IPS-NIHi11 (cell line): ENCODE measurements around the gene MS4A3.
"Not testable (repeated sequence)": the region's sequence is repeated elsewhere in the genome, so short reads cannot be mapped to it uniquely, and the experiment has no call there.

ENCODE experiments used
- DNase-seq: peaks from one replicate; pipeline ENCODE4 v3.0.0; 2012; ENCODE audit warnings: mixed read lengths, low spot score

MS4A3 gene, protein sequence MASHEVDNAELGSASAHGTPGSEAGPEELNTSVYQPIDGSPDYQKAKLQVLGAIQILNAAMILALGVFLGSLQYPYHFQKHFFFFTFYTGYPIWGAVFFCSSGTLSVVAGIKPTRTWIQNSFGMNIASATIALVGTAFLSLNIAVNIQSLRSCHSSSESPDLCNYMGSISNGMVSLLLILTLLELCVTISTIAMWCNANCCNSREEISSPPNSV

DNA sequence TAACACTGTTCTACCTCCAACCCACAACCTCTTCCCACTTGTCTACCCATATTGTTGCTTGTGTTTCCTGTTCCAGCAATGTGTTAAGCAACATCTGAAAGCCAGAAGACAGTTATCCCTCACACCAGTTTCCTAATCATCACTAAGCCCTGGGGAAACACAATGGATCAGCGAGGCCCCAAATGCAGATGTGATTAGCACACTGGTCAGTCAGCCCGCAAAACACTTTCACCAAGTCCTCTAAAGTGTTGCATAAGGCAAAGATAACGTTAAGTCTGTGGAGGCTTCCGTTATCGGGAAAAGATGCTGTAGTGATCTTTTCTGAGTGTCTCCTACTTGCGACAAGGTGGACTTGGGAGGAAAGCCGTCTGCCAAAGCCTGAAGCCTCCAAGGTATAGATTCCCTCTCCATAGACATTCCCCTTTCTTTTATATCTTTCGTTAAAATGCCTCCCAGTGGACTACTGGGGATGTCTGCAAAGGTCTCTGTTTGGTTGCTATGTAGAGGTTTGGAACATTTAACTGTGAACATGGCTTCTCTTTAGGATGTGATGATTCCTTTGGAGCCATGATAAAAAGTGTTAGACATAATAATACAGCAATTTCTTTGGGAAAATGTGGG, at the start of gene MS4A3:
TSS of gene MS4A3 (plus strand) at position 317 of the 621 bp plus-strand sequence. CDS start 4,496 bp downstream, outside the sequence.
- DNase-seq = no peak

DNA sequence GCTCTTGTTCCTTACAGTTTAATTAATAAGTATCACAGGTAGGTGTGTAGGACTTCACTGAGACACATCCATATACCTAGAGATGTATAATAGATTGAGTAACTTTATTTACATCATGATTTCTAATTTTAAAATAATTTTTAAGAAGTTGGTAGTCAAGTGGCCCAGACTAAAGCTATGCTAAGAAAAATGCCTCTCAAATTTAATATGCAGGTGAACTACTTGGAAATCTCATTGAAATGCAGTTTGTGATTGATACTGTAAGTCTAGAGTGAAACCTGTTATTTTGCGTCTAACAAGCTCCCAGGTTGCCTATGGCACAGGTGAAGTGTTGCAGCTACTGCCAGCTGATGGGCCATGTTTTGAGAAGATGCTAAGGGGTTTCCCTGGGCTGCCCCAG, 39.6 kb upstream of the MS4A3 start, which contains the start of gene OOSP4B:
TSS of gene OOSP4B (plus strand) at position 301 of the 400 bp plus-strand sequence.
- DNase-seq = no peak

DNA sequence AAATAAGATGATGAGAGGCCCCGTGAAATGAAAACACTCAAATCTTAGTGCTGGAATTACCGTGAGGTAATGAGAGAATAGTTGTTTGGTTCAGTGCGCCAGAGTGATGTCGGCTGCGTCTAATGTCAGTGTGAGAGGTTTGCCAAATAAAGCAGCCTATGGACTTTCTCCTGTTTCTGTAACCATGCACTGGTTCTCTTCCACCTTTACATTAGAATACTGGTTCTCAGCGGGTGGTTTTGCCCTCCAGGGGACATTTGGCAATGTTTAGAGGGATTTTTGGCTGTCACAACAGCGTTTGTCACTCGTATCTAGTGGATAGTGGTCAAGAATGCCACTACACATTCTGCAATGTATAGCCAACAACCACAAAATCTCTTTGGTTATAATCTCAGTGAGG, 38.4 kb upstream of the MS4A3 start:
- DNase-seq = no peak

DNA sequence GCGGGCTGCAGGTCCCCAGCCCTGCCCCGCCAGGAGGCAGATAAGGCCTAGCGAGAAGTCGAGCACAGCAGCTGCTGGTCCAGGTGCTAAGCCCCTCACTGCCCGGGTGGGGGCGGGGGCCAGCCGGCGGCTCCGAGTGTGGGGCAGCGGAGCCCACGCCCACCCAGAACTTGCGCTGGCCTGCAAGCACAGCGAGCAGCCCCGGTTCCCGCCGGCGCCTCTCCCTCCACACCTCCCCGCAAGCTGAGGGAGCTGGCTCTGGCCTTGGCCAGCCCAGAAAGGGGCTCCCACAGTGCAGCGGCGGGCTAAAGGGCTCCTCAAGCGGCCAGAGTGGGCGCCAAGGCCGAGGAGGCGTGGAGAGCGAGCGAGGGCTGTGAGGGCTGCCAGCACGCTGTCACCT, 36.1 kb upstream of the MS4A3 start:
- DNase-seq = not testable (repeated sequence)

DNA sequence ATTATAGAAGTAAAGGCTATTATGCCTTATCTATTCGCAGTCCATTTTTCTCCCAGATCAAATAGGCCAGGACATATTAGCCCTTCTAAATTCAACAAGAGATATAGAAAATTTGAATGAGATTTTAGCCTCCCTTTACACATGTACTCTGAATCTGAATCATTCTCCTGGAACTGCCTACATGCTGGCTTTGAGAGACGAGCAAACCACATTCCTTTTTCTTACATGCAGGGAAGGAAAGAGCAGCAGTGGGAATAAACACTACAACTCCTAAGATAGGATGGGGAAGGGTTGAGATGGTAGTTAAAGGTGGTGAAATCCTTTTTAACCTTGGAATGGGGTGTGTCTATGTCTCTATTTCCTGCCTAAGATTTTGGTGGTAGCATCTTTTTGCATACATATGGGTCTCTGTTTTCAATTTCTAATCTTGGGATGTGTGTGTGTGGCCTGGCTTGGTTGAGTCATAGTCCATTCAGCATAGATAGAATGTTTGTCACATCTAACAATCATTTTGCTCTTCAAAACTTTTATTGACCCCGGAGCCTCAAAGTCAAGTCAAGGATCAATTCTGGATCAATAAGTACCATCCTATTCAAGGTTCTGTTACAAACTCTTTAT, 27.3 kb upstream of the MS4A3 start:
- DNase-seq = no peak

DNA sequence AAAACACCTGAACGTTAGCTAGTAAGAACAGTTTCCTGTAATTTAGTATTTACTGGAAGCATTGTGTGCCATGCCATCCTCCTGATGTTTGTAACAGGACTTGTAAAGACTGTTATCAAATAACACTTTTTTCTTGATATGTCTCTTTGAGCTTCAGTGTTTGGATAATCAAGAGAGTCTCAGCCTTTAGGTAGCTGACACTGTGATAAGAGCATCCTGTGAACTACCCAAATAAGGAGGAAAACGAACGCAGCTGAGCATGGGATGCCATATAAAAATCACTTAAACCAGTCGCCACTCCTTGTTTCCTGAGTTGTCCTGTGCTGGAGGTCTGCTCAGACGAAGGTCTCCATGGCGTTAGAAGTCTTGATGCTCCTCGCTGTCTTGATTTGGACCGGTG, 16.4 kb upstream of the MS4A3 start, which contains the start of gene OOSP2:
TSS of gene OOSP2 (plus strand) at position 301 of the 400 bp plus-strand sequence. CDS start at position 352, 51 bp downstream.
- no peak for DNase-seq

DNA sequence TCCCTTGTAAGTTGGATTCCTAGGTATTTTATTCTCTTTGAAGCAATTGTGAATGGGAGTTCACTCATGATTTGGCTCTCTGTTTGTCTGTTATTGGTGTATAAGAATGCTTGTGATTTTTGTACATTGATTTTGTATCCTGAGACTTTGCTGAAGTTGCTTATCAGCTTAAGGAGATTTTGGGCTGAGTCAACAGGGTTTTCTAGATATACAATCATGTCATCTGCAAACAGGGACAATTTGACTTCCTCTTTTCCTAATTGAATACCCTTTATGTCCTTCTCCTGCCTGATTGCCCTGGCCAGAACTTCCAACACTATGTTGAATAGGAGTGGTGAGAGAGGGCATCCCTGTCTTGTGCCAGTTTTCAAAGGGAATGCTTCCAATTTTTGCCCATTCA, 6.0 kb upstream of the MS4A3 start:
- DNase-seq = not testable (repeated sequence)

DNA sequence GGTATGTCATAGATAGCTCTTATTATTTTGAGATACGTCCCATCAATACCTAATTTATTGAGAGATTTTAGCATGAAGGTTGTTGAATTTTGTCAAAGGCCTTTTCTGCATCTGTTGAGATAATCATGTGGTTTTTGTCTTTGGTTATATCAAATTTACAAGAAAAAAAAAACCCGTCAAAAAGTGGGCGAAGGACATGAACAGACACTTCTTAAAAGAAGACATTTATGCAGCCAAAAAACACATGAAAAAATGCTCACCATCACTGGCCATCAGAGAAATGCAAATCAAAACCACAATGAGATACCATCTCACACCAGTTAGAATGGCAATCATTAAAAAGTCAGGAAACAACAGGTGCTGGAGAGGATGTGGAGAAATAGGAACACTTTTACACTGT, 5.6 kb upstream of the MS4A3 start:
- DNase-seq = not testable (repeated sequence)

DNA sequence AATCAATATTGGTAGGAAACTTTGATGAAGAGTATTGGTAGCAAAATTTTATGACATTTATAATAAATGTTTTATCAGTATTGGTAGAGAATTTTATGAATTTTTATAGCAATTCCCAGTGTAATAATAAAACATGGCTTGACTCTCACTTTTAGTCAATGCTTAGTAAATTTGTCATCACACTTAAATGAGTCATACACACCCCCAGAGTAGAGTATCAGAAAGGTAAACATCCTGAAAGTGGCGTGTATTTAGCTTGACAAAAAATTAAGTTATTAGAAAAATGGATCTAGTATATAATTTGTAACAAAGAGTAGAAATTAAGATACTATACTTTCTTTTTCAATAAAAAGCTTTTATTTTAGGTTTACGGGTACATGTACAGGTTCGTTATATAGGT, 2.6 kb downstream of the MS4A3 start:
- DNase-seq = no peak

DNA sequence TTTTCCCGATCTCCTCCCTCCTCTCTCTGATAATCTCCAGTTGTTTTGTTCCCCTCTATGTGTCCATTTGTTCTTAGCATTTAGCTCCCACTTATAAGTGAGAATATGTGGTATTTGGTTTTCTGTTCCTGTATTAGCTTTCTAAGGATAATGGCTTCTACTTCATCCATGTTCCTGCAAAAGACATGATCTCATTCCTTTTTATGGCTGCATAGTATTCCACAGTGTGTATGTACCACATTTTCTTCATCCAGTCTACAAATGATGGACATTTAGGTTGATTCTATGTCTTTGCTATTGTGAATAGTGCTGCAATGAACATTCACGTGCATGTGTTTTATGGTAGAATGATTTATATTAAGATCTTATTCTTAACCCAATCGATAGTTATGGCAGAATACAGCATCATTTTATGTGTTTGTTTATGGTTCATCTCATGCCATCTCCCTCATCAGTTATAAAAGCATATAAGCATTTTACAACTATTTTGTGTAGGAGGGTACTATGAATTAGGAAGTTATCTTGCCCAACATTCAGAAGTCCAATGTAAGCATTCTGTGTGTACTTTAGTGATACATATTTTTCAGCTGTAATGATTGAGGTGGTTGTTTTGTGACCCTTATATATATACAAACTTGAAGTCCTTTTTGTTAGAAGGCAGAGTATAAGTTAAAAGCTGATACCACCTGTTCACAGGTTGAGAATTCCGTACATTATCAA, 3.2 kb downstream of the MS4A3 start:
- no peak for DNase-seq

DNA sequence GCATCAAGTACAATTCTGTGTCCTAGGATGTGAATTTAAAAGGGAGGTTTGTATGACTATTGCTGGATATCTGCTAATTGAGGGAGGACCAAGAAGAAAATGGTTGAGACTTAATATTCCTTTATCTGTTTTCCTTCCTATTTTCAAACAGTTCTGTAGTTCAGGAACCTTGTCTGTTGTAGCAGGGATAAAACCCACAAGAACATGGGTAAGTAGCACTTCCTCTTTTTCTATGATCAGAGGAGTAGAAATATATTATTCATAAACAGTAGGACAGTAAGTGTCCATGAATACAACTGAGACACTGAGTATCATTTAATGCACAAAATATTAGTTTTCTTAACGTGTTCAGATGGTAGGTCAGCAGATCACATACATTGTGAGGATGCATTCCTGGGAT, 7.6 kb downstream of the MS4A3 start:
- DNase-seq = no peak

DNA sequence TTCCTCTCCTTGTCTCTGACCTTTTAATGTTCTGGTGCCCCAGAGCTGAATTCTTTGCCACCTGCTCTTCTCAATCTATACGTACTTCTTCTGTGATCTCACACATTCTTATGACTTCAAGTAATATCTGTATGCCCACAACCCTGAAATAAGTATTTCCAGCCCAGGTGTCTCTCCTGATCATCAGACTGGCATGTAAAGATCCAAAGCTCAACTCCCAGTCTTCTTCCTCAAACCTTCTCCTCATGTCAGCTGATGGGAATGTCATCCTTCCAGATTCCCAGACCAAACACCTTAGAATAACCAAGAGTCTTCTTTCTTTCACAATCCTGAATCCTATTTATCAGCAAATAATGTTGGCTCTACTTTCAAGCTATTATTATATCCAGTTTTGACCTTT, 9.3 kb downstream of the MS4A3 start:
- DNase-seq = no peak

GRCh38 chr11:60069450-60069849, 13.0 kb downstream of the MS4A3 start:
- DNase-seq = no peak

DNA sequence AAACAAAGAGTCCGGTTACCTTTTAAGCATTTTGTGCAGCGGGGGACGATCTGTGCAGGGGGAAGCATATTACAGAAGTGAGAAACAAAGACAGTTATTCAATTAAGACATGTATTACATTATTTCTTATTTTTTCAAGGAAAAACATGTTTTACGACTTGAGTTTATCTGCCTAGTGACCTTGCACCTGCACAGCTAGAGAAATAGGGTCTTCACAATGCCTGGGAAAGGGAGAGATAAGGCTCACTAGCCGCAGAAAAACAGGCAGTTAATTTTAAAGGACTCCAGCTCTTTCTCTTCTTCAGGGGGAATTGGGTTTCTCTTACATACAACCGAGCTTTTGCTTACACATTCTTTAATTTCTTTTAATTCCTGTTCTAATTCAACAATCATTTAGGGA, 15.2 kb downstream of the MS4A3 start:
- DNase-seq = not testable (repeated sequence)

DNA sequence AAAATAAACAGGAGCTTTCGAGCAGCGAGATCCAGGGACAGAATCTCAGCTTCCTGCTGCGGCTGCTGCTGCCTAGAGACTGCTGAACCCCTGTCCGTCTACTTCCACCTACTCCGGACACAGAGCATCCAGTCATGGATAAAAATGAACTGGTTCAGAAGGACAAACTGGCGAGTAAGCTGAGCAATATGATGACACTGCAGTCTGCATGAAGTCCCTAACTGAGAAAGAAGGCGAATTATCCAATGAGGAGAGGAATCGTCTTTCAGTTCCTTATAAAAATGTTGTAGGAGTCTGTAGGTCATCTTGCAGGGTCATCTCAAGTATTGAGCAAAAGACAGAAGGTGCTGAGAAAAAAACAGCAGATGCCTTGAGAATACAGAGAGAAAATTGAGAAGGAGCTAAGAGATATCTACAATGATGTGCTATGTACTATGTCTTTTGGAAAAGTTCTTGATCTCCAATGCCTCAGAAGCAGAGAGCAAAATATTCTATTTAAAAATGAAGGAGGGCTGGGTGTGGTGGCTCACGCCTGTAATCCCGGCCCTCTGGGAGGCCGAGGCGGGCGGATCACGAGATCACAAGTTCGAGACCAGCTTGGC, 20.9 kb downstream of the MS4A3 start:
- DNase-seq = no peak

GRCh38 chr11:60077981-60078380, 21.5 kb downstream of the MS4A3 start:
- DNase-seq = no peak

GRCh38 chr11:60078745-60079144, 22.3 kb downstream of the MS4A3 start:
- no peak for DNase-seq

DNA sequence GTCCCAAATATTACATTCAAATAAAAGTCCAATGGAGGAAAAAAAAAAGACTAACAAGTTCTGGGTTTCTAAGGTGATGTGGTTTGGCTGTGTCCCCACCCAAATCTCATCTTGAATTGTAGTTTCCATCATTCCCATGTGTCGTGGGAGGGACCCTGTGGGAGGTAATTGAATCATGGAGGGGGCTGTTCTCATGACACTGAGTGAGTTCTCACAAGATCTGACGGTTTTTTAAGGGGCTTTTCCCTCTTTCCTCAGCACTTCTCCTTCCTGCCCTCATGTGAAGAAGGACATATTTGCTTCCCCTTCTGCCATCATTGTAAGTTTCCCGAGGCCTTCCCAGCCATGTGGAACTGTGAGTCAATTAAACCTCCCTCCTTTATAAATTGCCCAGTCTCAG, 24.1 kb downstream of the MS4A3 start:
- no peak for DNase-seq

GRCh38 chr11:60084631-60085273, 28.3 kb downstream of the MS4A3 start:
- DNase-seq = no peak

- no peak for DNase-seq
Measured at GRCh38 chr11:60085909-60086308, 29.4 kb downstream of the MS4A3 start.

DNA sequence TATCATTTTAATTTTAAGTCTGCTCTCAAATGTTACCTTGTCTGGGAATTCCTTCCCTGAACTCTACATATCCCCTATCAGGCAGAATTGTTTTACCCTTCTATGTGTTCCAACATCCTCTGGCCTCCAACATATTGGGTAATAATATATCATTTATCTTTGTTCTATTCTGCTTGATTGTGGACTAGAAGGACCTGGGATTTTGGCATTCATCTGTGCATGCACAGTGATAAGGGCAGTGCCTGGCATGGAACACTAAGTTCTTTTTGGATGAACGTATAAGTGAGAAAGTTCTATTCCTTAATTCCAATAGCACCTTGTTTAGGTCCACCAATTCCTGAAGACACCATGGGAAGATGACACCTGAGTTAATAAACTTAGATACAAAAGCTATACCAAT, 30.8 kb downstream of the MS4A3 start:
- no peak for DNase-seq

- DNase-seq = no peak
Measured at GRCh38 chr11:60088364-60088763, 31.9 kb downstream of the MS4A3 start, which contains the start of gene MS4A2. Gene MS4A2 (plus strand): TSS chr11:60088664. CDS start chr11:60088766, 102 bp downstream.
